GM06990 (cell line): ENCODE data around the gene PARD6G.

Experiments
- DNase-seq: peaks from one replicate; pipeline ENCODE4 v3.0.0-alpha.2; 2011; ENCODE audit not compliant: insufficient read length; ENCODE audit errors: extremely low read depth
- H3K27me3 ChIP-seq: replicated peaks from 2 replicates; pipeline ENCODE4 v1.6.0; 2011; ENCODE audit warnings: low read length; ENCODE audit not compliant: control insufficient read depth, insufficient read depth
- H3K36me3 ChIP-seq: 2 replicates; pipeline ENCODE4 v1.5.1; 2011; ENCODE audit warnings: low read length; ENCODE audit not compliant: control insufficient read depth, insufficient read depth
- H3K4me3 ChIP-seq: replicated peaks from 2 replicates; pipeline ENCODE4 v1.5.1; 2011; ENCODE audit warnings: low read depth, mild to moderate bottlenecking, control low read depth, low read length
- TF ChIP-seq, protein P1 (sequence below): IDR thresholded peaks from 2 replicates; pipeline ENCODE4 v1.5.1; 2011; ENCODE audit warnings: low read length, control low read depth, mild to moderate bottlenecking, inconsistent platforms; ENCODE audit not compliant: insufficient read depth, poor library complexity, severe bottlenecking

The PARD6G gene

DNA sequence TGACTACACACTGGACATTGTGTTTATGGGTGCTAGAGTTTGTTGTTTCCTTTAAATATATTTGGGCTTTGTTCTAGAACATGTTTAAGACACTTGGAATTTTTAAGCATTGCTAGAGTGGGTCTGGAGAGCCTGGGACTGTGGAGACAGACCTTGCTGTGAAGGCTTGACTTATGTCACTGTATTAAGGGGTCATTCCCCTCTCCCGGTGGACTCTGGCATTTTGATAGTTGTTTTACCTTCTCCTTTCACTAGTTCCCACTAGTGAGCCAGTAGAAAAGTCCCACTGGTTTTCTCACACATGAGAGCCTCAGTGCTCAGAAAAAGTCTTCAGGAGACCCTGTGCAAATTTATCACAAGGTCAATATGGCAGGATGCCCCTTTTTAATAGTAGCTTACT, 119.7 kb downstream of the PARD6G start:
- TF ChIP-seq, protein P1, sequence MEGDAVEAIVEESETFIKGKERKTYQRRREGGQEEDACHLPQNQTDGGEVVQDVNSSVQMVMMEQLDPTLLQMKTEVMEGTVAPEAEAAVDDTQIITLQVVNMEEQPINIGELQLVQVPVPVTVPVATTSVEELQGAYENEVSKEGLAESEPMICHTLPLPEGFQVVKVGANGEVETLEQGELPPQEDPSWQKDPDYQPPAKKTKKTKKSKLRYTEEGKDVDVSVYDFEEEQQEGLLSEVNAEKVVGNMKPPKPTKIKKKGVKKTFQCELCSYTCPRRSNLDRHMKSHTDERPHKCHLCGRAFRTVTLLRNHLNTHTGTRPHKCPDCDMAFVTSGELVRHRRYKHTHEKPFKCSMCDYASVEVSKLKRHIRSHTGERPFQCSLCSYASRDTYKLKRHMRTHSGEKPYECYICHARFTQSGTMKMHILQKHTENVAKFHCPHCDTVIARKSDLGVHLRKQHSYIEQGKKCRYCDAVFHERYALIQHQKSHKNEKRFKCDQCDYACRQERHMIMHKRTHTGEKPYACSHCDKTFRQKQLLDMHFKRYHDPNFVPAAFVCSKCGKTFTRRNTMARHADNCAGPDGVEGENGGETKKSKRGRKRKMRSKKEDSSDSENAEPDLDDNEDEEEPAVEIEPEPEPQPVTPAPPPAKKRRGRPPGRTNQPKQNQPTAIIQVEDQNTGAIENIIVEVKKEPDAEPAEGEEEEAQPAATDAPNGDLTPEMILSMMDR, result no peak
- H3K36me3 ChIP-seq, result no peaks in the 10 kb centered on the region; the same call in 1 of the 2 replicates
- H3K4me3 ChIP-seq, result no peak overlapping the region
- no peak for DNase-seq
- no peaks in the 10 kb centered on the region for H3K27me3 ChIP-seq

- no peak for DNase-seq
- H3K27me3 ChIP-seq, result no peaks in the 10 kb centered on the region
- TF ChIP-seq, protein P1, result no peak
- H3K4me3 ChIP-seq, result no peak overlapping the region
- H3K36me3 ChIP-seq, result no peaks in the 10 kb centered on the region; the same call in 1 of the 2 replicates
Observed at GRCh38 chr18:80126797-80127196, 120.5 kb downstream of the PARD6G start.

GRCh38 chr18:80124131-80124530, 123.2 kb downstream of the PARD6G start:
- Histone ChIP-seq H3K36me3 (no peaks in the 10 kb centered on the region), H3K4me3 (no peak overlapping the region), H3K27me3 (no peaks in the 10 kb centered on the region)
- no peak for DNase-seq
- TF ChIP-seq, protein P1, result no peak

DNA sequence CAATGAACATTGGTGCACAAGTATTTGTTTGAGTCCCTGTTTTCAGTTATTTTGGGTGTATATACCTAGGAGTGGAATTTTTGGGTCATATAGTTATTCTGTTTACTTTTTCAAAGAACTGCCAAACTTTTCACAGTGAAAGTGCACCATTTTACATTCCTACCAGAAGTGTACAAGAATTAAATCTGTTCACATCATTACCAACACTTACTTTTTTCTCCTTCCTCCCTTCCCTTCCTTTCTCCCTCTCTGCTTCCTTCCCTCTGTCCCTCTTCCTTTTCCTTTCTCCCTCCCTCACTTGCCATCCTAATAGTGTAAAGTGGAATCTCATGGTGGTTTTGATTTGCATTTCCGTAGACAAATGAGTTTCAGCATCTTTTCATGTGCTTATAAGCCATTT, 126.4 kb downstream of the PARD6G start:
- no peak for DNase-seq
- H3K4me3 ChIP-seq, result no peak overlapping the region
- H3K36me3 ChIP-seq, result no peaks in the 10 kb centered on the region
- H3K27me3 ChIP-seq, result no peaks in the 10 kb centered on the region
- TF ChIP-seq, protein P1, result no peak

DNA sequence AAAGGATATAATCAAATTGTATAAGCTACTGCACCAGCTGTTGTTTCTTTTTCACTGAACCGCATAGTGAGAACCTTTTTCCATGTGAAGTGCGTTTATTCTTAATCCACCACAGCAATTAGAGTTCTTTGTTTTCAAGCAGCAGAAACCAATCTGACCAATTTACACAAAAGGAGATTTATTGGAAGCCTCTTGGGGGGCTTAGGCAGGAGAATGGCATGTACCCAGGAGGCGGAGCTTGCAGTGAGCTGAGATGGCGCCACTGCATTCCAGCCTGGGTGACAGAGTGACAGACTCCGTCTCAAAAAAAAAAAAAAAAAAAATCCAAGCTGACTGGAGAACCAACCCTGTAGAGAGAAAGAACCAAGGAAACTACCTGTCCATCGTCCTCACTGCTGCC, 128.2 kb downstream of the PARD6G start:
- TF ChIP-seq, protein P1, result no peak
- DNase-seq, result no peak
- Histone ChIP-seq H3K27me3 (no peaks in the 10 kb centered on the region), H3K4me3 (no peak overlapping the region), H3K36me3 (no peaks in the 10 kb centered on the region)

DNA sequence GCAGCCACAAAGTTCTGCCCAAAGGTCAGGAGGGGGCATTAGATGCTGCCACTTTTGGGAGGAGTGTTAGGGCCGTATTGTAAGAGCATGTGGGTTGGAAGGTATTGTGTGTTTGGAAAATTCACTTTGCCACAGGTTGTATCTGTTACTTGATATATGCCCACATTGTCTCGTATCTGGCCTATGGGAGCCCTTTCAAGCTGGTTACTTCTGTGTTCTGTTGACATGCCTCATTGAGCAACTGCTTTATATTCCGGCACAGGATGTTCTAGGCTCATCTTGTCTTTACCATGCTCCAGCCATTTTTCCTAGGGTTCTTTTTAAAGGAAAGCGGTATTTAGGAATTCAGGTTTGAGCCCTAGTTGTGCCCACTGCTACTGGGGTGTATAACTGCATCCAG, 132.3 kb downstream of the PARD6G start:
- TF ChIP-seq, protein P1, result no peak
- DNase-seq, result no peak
- Histone ChIP-seq H3K36me3 (no peaks in the 10 kb centered on the region), H3K4me3 (no peak overlapping the region), H3K27me3 (no peaks in the 10 kb centered on the region)
